HepG2 (cell line): Measurements from ENCODE around the gene WDR81. TPM values are rescaled to one million over a fixed set of nuclear protein-coding genes. Genes with fewer than 3 reads are reported as not detected.

Experiments used
- CBX5 ChIP-seq: sonication (generic); formaldehyde crosslinking; IDR thresholded peaks from 2 replicates; pipeline ENCODE4 v1.4.0; 2020; ENCODE audit warnings: missing genetic modification reagents, borderline replicate concordance
- LCORL ChIP-seq, 2 experiments: fragments of 450-650 bp in 1 of 2; sonication (generic) in 1 of 2; formaldehyde crosslinking in 1 of 2; IDR thresholded peaks; 2 replicates each; pipeline versions ENCODE4 v1.5.0 to v1.6.1; 2017 to 2020; ENCODE audit warnings: antibody characterized with exemption in 1 of 2, missing genetic modification reagents in 1 of 2
- MZF1 ChIP-seq: sonication (generic); formaldehyde crosslinking; IDR thresholded peaks from 2 replicates; pipeline ENCODE4 v1.8.1; 2023; ENCODE audit warnings: mild to moderate bottlenecking, missing genetic modification reagents, borderline replicate concordance
- REST ChIP-seq, 2 experiments: IDR thresholded peaks; 2 replicates each; pipeline ENCODE4 v1.6.1; 2011 to 2012; ENCODE audit warnings: low read length in 2 of 2, borderline replicate concordance in 1 of 2, low read depth in 1 of 2, mild to moderate bottlenecking in 1 of 2, moderate library complexity in 1 of 2
- SP5 ChIP-seq: IDR thresholded peaks from 2 replicates; pipeline ENCODE4 v1.6.1; 2016; ENCODE audit warnings: low read depth, borderline replicate concordance
- ZNF280B ChIP-seq: sonication (generic); formaldehyde crosslinking; IDR thresholded peaks from 2 replicates; pipeline ENCODE4 v1.5.0; 2020; ENCODE audit warnings: missing genetic modification reagents, mild to moderate bottlenecking, borderline replicate concordance
- ZNF432 ChIP-seq: sonication (generic); formaldehyde crosslinking; IDR thresholded peaks from 2 replicates; pipeline ENCODE4 v1.5.0; 2020; ENCODE audit warnings: missing genetic modification reagents, mild to moderate bottlenecking, borderline replicate concordance
- ZNF513 ChIP-seq: sonication (generic); formaldehyde crosslinking; conservative IDR thresholded peaks from 2 replicates; pipeline ENCODE4 v1.5.0; 2020; ENCODE audit warnings: missing genetic modification reagents
- ZNF564 ChIP-seq: sonication (generic); formaldehyde crosslinking; IDR thresholded peaks from 2 replicates; pipeline ENCODE4 v1.8.1; 2023; ENCODE audit warnings: mild to moderate bottlenecking, missing genetic modification reagents
- ZUFSP ChIP-seq: sonication (generic); formaldehyde crosslinking; IDR thresholded peaks from 2 replicates; pipeline ENCODE4 v1.9.0; 2021; ENCODE audit warnings: missing genetic modification reagents, mild to moderate bottlenecking, borderline replicate concordance
- polyA plus RNA-seq, 8 experiments: library from polyadenylated mRNA; depleted of rRNA in 3 of 8; stranded (reverse) in 7 of 8; unstranded in 1 of 8; fragments of >200 nt; fragmentation: Illumina TruSeq in 4 of 8; extraction: Trizol in 4 of 8; gene quantifications; 2 replicates each; pipeline versions ENCODE4 v1.2.1 to v1.2.3, GENCODE V29; 2011 to 2016; ENCODE audit warnings: low read depth in 4 of 8, missing spikeins in 1 of 8, mixed read lengths in 1 of 8; ENCODE audit not compliant: insufficient read depth in 1 of 8
- total RNA-seq, 5 experiments: library from RNA; depleted of rRNA; stranded (reverse); fragments of >200 nt; fragmentation: Illumina TruSeq; extraction: Trizol; gene quantifications; 2 replicates each; pipeline ENCODE4 v1.2.3, GENCODE V29; 2016; ENCODE audit warnings: low read depth in 1 of 5
- TF ChIP-seq, protein P1 (sequence below): IDR thresholded peaks from 2 replicates; pipeline ENCODE4 v1.6.1; 2012; ENCODE audit warnings: low read depth, low read length, improper control_type of control experiment

Gene WDR81
- total and polyA plus RNA-seq, 2 of the 13 experiments (the other 11 are each of a cell fraction or from before 2014, with no cell fraction given), result 9.1 to 16.7 TPM

DNA sequence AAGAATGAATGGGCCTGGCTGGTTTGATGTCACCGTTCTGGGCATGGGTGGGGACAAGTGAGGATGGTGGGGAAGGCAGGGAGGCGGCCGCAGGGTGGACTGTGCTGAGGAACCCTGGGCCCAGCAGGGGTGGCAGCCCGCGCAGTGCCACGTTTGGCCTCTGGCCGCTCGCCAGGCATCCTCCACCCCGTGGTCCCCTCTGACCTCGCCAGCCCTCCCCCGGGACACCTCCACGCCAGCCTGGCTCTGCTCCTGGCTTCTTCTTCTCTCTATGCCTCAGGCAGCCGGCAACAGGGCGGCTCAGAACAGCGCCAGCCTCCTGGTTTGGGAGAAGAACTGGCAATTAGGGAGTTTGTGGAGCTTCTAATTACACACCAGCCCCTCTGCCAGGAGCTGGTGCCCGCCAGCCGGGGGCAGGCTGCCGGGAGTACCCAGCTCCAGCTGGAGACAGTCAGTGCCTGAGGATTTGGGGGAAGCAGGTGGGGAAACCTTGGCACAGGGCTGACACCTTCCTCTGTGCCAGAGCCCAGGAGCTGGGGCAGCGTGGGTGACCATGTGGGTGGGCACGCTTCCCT lies 30.8 kb downstream of the WDR81 start (continued):
- TF ChIP-seq CBX5 (CRISPR knock-in tag) (no peak), SP5 (CRISPR knock-in tag) (no peak), ZUFSP (CRISPR knock-in tag) (no peak), ZNF432 (CRISPR knock-in tag) (no peak), LCORL (IDR thresholded peaks at IDR 0.05) (no peak), LCORL (CRISPR knock-in tag; IDR thresholded peaks at IDR 0.05) (0 out of 2 replicates have a peak, but pooled peaks have one; percentile 12), MZF1 (no peak), ZNF513 (no peak), REST (IDR thresholded peaks at IDR 0.05; ENCODE audit: borderline replicate concordance in 1 of 2, low read depth in 1 of 2, low read length in 2 of 2) (no peak), ZNF564 (no peak), ZNF280B (CRISPR knock-in tag) (peak; percentile 15; the same call in 1 of the 2 replicates)
- TF ChIP-seq, protein P1, sequence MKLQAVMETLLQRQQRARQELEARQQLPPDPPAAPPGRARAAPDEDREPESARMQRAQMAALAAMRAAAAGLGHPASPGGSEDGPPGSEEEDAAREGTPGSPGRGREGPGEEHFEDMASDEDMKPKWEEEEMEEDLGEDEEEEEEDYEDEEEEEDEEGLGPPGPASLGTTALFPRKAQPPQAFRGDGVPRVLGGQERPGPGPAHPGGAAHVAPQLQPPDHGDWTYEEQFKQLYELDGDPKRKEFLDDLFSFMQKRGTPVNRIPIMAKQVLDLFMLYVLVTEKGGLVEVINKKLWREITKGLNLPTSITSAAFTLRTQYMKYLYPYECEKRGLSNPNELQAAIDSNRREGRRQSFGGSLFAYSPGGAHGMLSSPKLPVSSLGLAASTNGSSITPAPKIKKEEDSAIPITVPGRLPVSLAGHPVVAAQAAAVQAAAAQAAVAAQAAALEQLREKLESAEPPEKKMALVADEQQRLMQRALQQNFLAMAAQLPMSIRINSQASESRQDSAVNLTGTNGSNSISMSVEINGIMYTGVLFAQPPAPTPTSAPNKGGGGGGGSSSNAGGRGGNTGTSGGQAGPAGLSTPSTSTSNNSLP, result no peak
